Thoracic aorta (tissue), 2 donors: ENCODE measurements around the gene S100A16. TPM values are rescaled to one million over a fixed set of nuclear protein-coding genes. Genes with fewer than 3 reads are reported as not detected.
"Not testable (repeated sequence)": the region's sequence is repeated elsewhere in the genome, so short reads cannot be mapped to it uniquely, and the experiment has no call there.

Experiments
- ATAC-seq: fragments of 150-250 bp; one replicate; pipeline ENCODE4 v1.8.0; 2017; ENCODE audit warnings: low read depth; ENCODE audit not compliant: insufficient number of reproducible peaks, low FRiP score
- DNase-seq: peaks from one replicate; pipeline ENCODE4 v3.0.0-alpha.2; 2020; ENCODE audit warnings: low spot score
- H3K27ac ChIP-seq, 2 donors: fragments of 200-600 bp; sonication (generic); 1 replicate in 1 of 2; 2 replicates in 1 of 2; pipeline ENCODE4 v1.5.1; 2016; ENCODE audit warnings: mild to moderate bottlenecking in 2 of 2, moderate library complexity in 2 of 2
- H3K27me3 ChIP-seq: fragments of 200-600 bp; sonication (generic); replicated peaks from 2 replicates; pipeline ENCODE4 v1.6.0; 2016; ENCODE audit warnings: mild to moderate bottlenecking; ENCODE audit not compliant: insufficient read depth
- H3K36me3 ChIP-seq: fragments of 200-600 bp; sonication (generic); one replicate; pipeline ENCODE4 v1.5.1; 2016
- H3K4me1 ChIP-seq, 2 donors: fragments of 200-600 bp; sonication (generic); 1 replicate in 1 of 2; 2 replicates in 1 of 2; pipeline versions ENCODE4 v1.5.1 to v1.6.0; 2016; ENCODE audit warnings: low read depth in 2 of 2, mild to moderate bottlenecking in 1 of 2; ENCODE audit not compliant: control insufficient read depth in 1 of 2
- H3K4me3 ChIP-seq: fragments of 200-600 bp; sonication (generic); 2 replicates; pipeline ENCODE4 v1.5.1; 2016; ENCODE audit warnings: mild to moderate bottlenecking
- H3K9me3 ChIP-seq: fragments of 200-600 bp; sonication (generic); 2 replicates; pipeline ENCODE4 v1.5.1; 2016
- total RNA-seq, 2 donors: library from RNA; depleted of rRNA; stranded (reverse); fragments of >200 nt; gene quantifications; one replicate each; pipeline versions ENCODE4 v1.1.0 to v1.2.3, GENCODE V29; 2016
- TF ChIP-seq, protein P1 (sequence below): fragments of 200-600 bp; sonication (generic); IDR thresholded peaks from one replicate; pipeline ENCODE4 v1.5.1; 2019; ENCODE audit warnings: antibody characterized with exemption

Gene S100A16
- total RNA-seq, 2 donors from 2014 or later = 81.1 to 82.3 TPM

DNA sequence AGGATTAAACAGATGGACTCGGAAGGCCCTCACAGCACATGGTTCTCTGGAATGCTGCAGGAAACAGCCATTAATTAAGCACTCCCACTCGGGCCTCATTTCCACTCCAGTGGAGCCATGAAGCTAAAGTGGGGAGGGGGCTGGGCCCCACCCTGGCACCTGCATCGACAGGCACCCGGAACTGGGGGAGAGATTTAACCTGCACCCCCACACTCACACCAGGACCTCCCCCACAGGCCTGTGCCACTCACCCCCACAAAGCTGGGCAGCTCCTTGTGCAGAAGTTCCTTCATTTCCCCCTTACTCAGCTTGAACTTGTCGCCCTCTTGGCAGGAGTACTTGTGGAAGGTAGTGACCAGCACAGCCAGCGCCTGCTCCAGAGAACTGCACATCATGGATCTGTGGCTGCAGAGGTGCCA lies 49.4 kb downstream of the S100A16 start:
- H3K4me3 ChIP-seq = no peak overlapping the region
- TF ChIP-seq, protein P1, sequence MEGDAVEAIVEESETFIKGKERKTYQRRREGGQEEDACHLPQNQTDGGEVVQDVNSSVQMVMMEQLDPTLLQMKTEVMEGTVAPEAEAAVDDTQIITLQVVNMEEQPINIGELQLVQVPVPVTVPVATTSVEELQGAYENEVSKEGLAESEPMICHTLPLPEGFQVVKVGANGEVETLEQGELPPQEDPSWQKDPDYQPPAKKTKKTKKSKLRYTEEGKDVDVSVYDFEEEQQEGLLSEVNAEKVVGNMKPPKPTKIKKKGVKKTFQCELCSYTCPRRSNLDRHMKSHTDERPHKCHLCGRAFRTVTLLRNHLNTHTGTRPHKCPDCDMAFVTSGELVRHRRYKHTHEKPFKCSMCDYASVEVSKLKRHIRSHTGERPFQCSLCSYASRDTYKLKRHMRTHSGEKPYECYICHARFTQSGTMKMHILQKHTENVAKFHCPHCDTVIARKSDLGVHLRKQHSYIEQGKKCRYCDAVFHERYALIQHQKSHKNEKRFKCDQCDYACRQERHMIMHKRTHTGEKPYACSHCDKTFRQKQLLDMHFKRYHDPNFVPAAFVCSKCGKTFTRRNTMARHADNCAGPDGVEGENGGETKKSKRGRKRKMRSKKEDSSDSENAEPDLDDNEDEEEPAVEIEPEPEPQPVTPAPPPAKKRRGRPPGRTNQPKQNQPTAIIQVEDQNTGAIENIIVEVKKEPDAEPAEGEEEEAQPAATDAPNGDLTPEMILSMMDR = no peak
- H3K4me1 ChIP-seq = peaks cover 29 to 35% of the 10 kb centered on the region in 2 donors
- DNase-seq (no peak), ATAC-seq (no peak)
- no peaks in the 10 kb centered on the region for H3K27me3 ChIP-seq
- H3K9me3 ChIP-seq = no peaks in the 10 kb centered on the region
- no peaks in the 10 kb centered on the region for H3K36me3 ChIP-seq
- no peak overlapping the region for H3K27ac ChIP-seq

DNA sequence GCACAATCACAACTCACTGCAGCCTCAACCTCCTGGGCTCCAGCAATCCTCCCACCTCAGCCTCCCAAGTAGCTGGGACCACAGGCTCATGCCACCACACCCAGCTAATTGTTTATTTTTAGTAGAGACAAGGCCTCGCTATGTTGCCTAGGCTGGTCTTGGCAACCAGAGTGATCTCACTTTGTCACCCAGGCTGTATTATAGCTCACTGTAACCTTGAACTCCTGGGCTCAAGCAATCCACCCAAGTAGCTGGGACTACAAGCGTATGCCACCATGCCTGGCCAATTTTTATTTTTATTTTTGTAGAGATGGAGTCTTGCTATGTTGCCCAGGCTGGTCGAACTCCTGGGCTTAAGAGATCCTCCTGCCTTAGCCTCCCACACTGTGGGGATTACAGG lies 50.9 kb downstream of the S100A16 start:
- H3K27ac ChIP-seq, H3K9me3 ChIP-seq, H3K4me3 ChIP-seq, H3K27me3 ChIP-seq, H3K36me3 ChIP-seq, ATAC-seq, DNase-seq: not testable (repeated sequence)
- peaks cover 15 to 20% of the 10 kb centered on the region in 2 donors for H3K4me1 ChIP-seq

DNA sequence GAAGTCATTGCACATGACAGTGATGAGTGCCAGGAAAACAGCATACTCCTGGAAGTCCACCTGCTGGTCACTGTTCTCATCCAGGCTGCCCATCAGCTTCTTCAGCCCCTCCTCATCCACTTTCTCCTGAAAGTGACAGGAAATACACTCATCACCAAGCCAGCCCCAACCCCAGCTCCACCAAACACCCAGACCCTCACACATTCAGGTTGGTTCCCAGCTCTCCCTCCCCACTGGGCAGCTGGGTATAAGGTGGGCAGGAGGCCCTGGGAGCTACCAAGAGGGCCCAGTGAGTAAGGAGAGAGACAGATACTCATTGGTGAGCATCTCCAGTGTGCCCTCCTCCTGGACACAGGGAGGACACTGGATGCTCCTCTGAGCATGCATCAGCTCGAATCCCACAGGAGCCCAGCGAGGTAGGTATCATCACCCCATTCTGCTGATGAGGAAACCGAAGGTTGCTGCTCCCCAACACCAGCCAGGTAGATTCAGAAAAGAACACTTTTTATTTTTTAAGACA lies 51.4 kb downstream of the S100A16 start:
- no peaks in the 10 kb centered on the region for H3K27me3 ChIP-seq
- H3K9me3 ChIP-seq = no peaks in the 10 kb centered on the region
- H3K36me3 ChIP-seq = no peaks in the 10 kb centered on the region
- no peak overlapping the region for H3K4me3 ChIP-seq
- no peak for DNase-seq
- no peak for ATAC-seq
- no peak overlapping the region for H3K27ac ChIP-seq
- TF ChIP-seq, protein P1 = no peak
- peaks cover 11 to 17% of the 10 kb centered on the region in 2 donors for H3K4me1 ChIP-seq

DNA sequence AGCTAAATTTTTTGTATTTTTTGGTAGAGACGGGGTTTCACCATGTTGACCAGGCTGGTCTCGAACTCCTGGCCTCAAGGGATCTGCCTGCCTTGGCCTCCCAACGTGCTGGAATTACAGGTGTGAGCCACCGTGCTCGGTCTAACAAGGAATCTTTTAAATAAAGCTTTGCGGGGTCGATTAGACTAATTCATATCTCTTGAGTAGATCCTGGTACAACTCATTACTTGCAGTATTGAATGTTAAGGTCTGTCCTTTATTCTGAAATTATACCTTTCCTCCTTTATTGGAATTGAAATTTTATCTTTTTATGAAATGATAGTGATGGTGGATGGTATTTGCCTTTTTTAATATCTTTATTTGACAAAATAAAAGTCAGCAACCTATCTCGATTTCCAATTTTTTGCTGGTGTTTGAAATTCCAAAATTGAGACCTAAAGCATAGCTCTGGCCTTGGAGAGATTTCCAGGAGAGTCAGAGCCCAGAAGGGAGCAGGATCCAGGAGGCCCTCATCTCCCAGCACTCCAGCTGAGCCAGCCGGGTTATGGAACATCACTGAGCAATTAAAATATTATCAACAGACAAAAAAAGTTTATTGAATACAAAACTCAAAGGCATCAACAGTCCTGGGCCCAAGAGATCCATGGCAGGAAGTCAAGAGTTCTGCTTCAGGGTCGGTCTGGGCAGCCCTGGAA lies 52.0 kb downstream of the S100A16 start:
- no peaks in the 10 kb centered on the region for H3K9me3 ChIP-seq
- TF ChIP-seq, protein P1 = no peak
- DNase-seq (no peak), ATAC-seq (no peak)
- H3K4me1 ChIP-seq = peaks cover 8 to 11% of the 10 kb centered on the region in 2 donors
- no peak overlapping the region for H3K4me3 ChIP-seq
- no peak overlapping the region for H3K27ac ChIP-seq
- no peaks in the 10 kb centered on the region for H3K36me3 ChIP-seq
- H3K27me3 ChIP-seq = no peaks in the 10 kb centered on the region

DNA sequence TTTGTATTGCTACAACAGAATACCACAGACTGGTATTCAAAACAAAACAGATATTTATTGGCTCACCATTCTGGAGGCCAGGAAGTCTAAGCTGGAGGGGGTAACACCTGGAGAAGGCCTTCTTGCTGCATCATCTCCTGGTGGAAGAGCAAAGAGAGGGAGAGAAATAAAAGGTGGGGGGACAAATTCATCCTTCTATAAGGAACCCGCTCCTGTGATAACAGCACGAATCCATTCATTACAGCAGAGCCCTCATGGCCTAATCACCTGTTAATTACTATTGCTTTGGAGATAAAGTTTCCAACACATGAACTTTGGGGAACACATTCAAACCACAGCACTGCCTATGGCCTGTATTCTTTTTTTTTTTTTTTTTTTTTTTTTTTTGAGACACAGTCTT lies 52.7 kb downstream of the S100A16 start:
- TF ChIP-seq, protein P1 = no peak
- ATAC-seq = no peak
- Histone ChIP-seq H3K4me1 (peaks cover 1 to 4% of the 10 kb centered on the region in 2 donors), H3K27ac (no peak overlapping the region), H3K4me3 (no peak overlapping the region), H3K27me3 (no peaks in the 10 kb centered on the region), H3K9me3 (no peaks in the 10 kb centered on the region), H3K36me3 (no peaks in the 10 kb centered on the region)
- DNase-seq = no peak
